GM19455 (cell line): ENCODE data around the gene LRRC8A.
"Not testable (repeated sequence)": the region's sequence is repeated elsewhere in the genome, so short reads cannot be mapped to it uniquely, and the experiment has no call there.

ENCODE experiments used
- ATAC-seq: cut with Tn5 transposase; IDR thresholded peaks from one replicate; pipeline ENCODE4 v1.9.1; 2021; ENCODE audit not compliant: unreplicated experiment

Gene LRRC8A

GRCh38 chr9:128863647-128864046, 18.3 kb upstream of the LRRC8A start:
- no peak for ATAC-seq

GRCh38 chr9:128870128-128870940, 11.6 kb upstream of the LRRC8A start:
- ATAC-seq: no peak

GRCh38 chr9:128870941-128871265, 11.0 kb upstream of the LRRC8A start:
- ATAC-seq: not testable (repeated sequence)

- no peak for ATAC-seq
These were observed 4.1 kb upstream of the LRRC8A start for GRCh38 chr9:128877852-128878251.

GRCh38 chr9:128882677-128883603, 1.0 kb downstream of the LRRC8A start:
- ATAC-seq: no peak

GRCh38 chr9:128884164-128884563, 2.2 kb downstream of the LRRC8A start:
- ATAC-seq: no peak

- no peak for ATAC-seq
These were observed 3.4 kb downstream of the LRRC8A start for GRCh38 chr9:128885376-128885775.

GRCh38 chr9:128885798-128886197, 3.9 kb downstream of the LRRC8A start:
- ATAC-seq: no peak

GRCh38 chr9:128886211-128886891, 4.4 kb downstream of the LRRC8A start:
- no peak for ATAC-seq

GRCh38 chr9:128887049-128887448, 5.1 kb downstream of the LRRC8A start:
- no peak for ATAC-seq

- no peak for ATAC-seq
These were observed 6.0 kb downstream of the LRRC8A start for GRCh38 chr9:128887914-128888350.

- no peak for ATAC-seq
These were observed 9.6 kb downstream of the LRRC8A start for GRCh38 chr9:128891321-128892220.

GRCh38 chr9:128892221-128892921, 10.4 kb downstream of the LRRC8A start:
- ATAC-seq: no peak

GRCh38 chr9:128893354-128893753, 11.4 kb downstream of the LRRC8A start:
- ATAC-seq: no peak

GRCh38 chr9:128894764-128895163, 12.8 kb downstream of the LRRC8A start:
- ATAC-seq: no peak

- ATAC-seq: no peak
These were observed 13.6 kb downstream of the LRRC8A start for GRCh38 chr9:128895556-128895955.

- ATAC-seq: no peak
These were observed 16.4 kb downstream of the LRRC8A start for GRCh38 chr9:128898382-128898781.

GRCh38 chr9:128898845-128899565, 17.1 kb downstream of the LRRC8A start:
- no peak for ATAC-seq
